IMR-90 (cell line): Measurements from ENCODE around the gene CLEC16A. TPM values are rescaled to one million over a fixed set of nuclear protein-coding genes. Genes with fewer than 3 reads are reported as not detected.
"Not testable (repeated sequence)": the region's sequence is repeated elsewhere in the genome, so short reads cannot be mapped to it uniquely, and the experiment has no call there.

Source experiments
- ATAC-seq: fragments of 200-7000 bp; cut with Tn5 transposase; 2 replicates; pipeline ENCODE4 v1.9.1; 2020; ENCODE audit warnings: low read depth, mild to moderate bottlenecking, moderate library complexity
- BruUV-seq: library from RNA; stranded (reverse); fragments of 400-500 nt; replicated peaks from 2 replicates; lab custom pipeline; 2021; lab: Mats Ljungman, UMichigan
- CTCF ChIA-PET: fragments of 300-600 bp; formaldehyde crosslinking; extraction: SDS; loops from one replicate; lab custom pipeline; 2021; ENCODE audit warnings: antibody characterized with exemption; lab: Yijun Ruan, JAX
- POLR2A ChIA-PET: fragments of 300-600 bp; sonication (Branson Sonifier 250); formaldehyde crosslinking; loops from one replicate; lab custom pipeline; 2022; ENCODE audit warnings: antibody characterized with exemption; ENCODE audit not compliant: unreplicated experiment; lab: Charles Lee
- DNase-seq: peaks from one replicate; pipeline ENCODE4 v3.0.0; 2013
- H2AFZ ChIP-seq: replicated peaks from 2 replicates; pipeline ENCODE3; 2013; ENCODE audit warnings: low read length, mild to moderate bottlenecking; ENCODE audit not compliant: poor library complexity
- H2AK5ac ChIP-seq: 2 replicates; pipeline ENCODE4 v1.6.1; 2013; ENCODE audit warnings: low read depth, low read length, inconsistent platforms
- H2AK9ac ChIP-seq: replicated peaks from 2 replicates; pipeline ENCODE3; 2013; ENCODE audit warnings: mild to moderate bottlenecking, low read depth, low read length, moderate library complexity; ENCODE audit not compliant: poor library complexity
- H2BK120ac ChIP-seq: 2 replicates; pipeline ENCODE4 v1.6.1; 2013; ENCODE audit warnings: low read depth, low read length, inconsistent platforms
- H2BK15ac ChIP-seq: 3 replicates; pipeline ENCODE4 v1.6.1; 2013; ENCODE audit warnings: low read depth, low read length, inconsistent platforms
- H2BK20ac ChIP-seq: 2 replicates; pipeline ENCODE4 v1.6.1; 2013; ENCODE audit warnings: low read depth, mild to moderate bottlenecking, inconsistent platforms, low read length, moderate library complexity
- H2BK5ac ChIP-seq: 2 replicates; pipeline ENCODE4 v1.6.1; 2013; ENCODE audit warnings: mild to moderate bottlenecking, low read depth, low read length, inconsistent platforms; ENCODE audit not compliant: poor library complexity, severe bottlenecking
- H3K14ac ChIP-seq: replicated peaks from 2 replicates; pipeline ENCODE4 v1.6.1; 2013; ENCODE audit warnings: low read depth, low read length, inconsistent platforms
- H3K18ac ChIP-seq: 2 replicates; pipeline ENCODE4 v1.6.1; 2013; ENCODE audit warnings: low read depth, low read length, control low read depth
- H3K23ac ChIP-seq: 2 replicates; pipeline ENCODE4 v1.6.1; 2013; ENCODE audit warnings: low read depth, low read length, inconsistent platforms
- H3K27ac ChIP-seq: 2 replicates; pipeline ENCODE4 v1.5.1; 2013; ENCODE audit warnings: mild to moderate bottlenecking, control low read depth, low read length; ENCODE audit not compliant: insufficient read depth
- H3K27me3 ChIP-seq: 2 replicates; pipeline ENCODE4 v1.6.1; 2013; ENCODE audit warnings: low read length; ENCODE audit not compliant: control insufficient read depth, insufficient read depth
- H3K36me3 ChIP-seq: 2 replicates; pipeline ENCODE4 v1.6.1; 2013; ENCODE audit warnings: low read length, mixed read lengths; ENCODE audit not compliant: control insufficient read depth, insufficient read depth
- H3K4ac ChIP-seq: 2 replicates; pipeline ENCODE4 v1.6.1; 2013; ENCODE audit warnings: low read depth, low read length, inconsistent platforms
- H3K4me1 ChIP-seq: 2 replicates; pipeline ENCODE4 v1.6.1; 2013; ENCODE audit warnings: low read length, mixed read lengths; ENCODE audit not compliant: control insufficient read depth, insufficient read depth
- H3K4me2 ChIP-seq: 2 replicates; pipeline ENCODE4 v1.6.1; 2013; ENCODE audit warnings: low read depth, mild to moderate bottlenecking, control low read depth, low read length, moderate library complexity
- H3K4me3 ChIP-seq: 2 replicates; pipeline ENCODE4 v1.5.1; 2013; ENCODE audit warnings: low read depth, mild to moderate bottlenecking, control low read depth, low read length, moderate library complexity; ENCODE audit not compliant: insufficient read depth
- H3K56ac ChIP-seq: 2 replicates; pipeline ENCODE4 v1.6.1; 2013; ENCODE audit warnings: low read length, inconsistent platforms; ENCODE audit not compliant: insufficient read depth; ENCODE audit errors: extremely low read depth
- H3K79me1 ChIP-seq, 2 experiments: 2 replicates each; pipeline ENCODE4 v1.6.1; 2013; ENCODE audit warnings: low read length in 2 of 2, inconsistent platforms in 1 of 2, low read depth in 1 of 2
- H3K9ac ChIP-seq: 2 replicates; pipeline ENCODE4 v1.6.1; 2013; ENCODE audit warnings: low read depth, low read length, control low read depth
- H3K9me1 ChIP-seq: 2 replicates; pipeline ENCODE4 v1.6.1; 2013; ENCODE audit warnings: low read length, inconsistent platforms; ENCODE audit not compliant: insufficient read depth
- H3K9me3 ChIP-seq: 2 replicates; pipeline ENCODE4 v1.6.1; 2013; ENCODE audit warnings: low read length; ENCODE audit not compliant: control insufficient read depth, insufficient read depth
- H4K20me1 ChIP-seq: 2 replicates; pipeline ENCODE4 v1.6.1; 2013; ENCODE audit warnings: low read length, inconsistent platforms; ENCODE audit not compliant: insufficient read depth
- H4K5ac ChIP-seq: 2 replicates; pipeline ENCODE4 v1.6.1; 2013; ENCODE audit warnings: mild to moderate bottlenecking, low read depth, low read length, control low read depth
- H4K8ac ChIP-seq, 2 experiments: 2 replicates each; pipeline ENCODE4 v1.6.1; 2013; ENCODE audit warnings: low read depth in 2 of 2, low read length in 2 of 2, control low read depth in 1 of 2, inconsistent platforms in 1 of 2
- H4K91ac ChIP-seq: 2 replicates; pipeline ENCODE4 v1.6.1; 2013; ENCODE audit warnings: low read depth, low read length, inconsistent platforms; ENCODE audit not compliant: insufficient read depth
- WGBS, 2 experiments: methylation state at CpG; one replicate each; pipeline versions ENCODE4 v1.1.5 to v1.1.7; 2013; ENCODE audit warnings: missing lambda C conversion rate in 2 of 2; ENCODE audit not compliant: insufficient read length in 1 of 2; ENCODE audit errors: extremely low coverage in 2 of 2; 5-methylcytosine and 5-hydroxymethylcytosine counted together
- dilution Hi-C: fragments of 300-500 bp; cut with HindIII; formaldehyde crosslinking; loops from one replicate; pipeline ENCODE4 v1.14.3; 2018; ENCODE audit warnings: low sequenced_read_pairs; ENCODE audit not compliant: unreplicated experiment
- in situ Hi-C: fragments of 300-500 bp; cut with MboI; formaldehyde crosslinking; loops from 3 replicates; pipeline ENCODE4 v1.14.3; 2019; ENCODE audit warnings: low sequenced_read_pairs, inconsistent platforms, mixed read lengths
- intact Hi-C: fragments of 100-400 bp; cut with micrococcal nuclease; formaldehyde crosslinking; loops from 2 replicates; pipeline ENCODE4 v1.10.0; 2022
- polyA plus RNA-seq, 3 experiments: library from polyadenylated mRNA; depleted of rRNA; stranded (reverse); fragments of >200 nt; gene quantifications; 2 replicates each; pipeline ENCODE4 v1.2.3, GENCODE V29; 2012; ENCODE audit warnings: low replicate concordance in 1 of 3
- total RNA-seq: library from RNA; depleted of rRNA; stranded (reverse); fragments of >200 nt; gene quantifications from 2 replicates; pipeline ENCODE4 v1.2.3, GENCODE V29; 2012

Gene CLEC16A
- total and polyA plus RNA-seq, 2 of the 4 experiments (the other 2 are of a cell fraction), result 15.9 to 16.5 TPM

DNA sequence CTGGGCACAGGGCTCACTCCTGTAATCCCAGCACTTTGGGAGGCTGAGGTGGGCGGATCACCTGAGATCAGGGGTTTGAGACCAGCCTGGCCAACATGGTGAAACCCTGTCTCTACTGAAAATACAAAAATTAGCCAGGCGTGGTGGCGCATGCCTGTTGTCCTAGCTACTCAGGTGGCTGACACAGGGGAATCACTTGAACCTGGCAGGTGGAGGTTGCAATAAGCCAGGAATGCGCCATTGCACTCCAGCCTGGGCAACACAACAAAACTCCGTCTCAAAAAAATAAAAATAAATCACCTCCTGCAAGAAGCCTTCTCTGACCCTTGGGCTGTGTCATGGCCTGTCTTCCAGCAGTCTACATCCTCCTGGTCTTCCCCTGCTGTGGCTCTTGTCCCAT lies 158.9 kb downstream of the CLEC16A start:
- H3K36me3 ChIP-seq, CTCF ChIA-PET, H3K4me2 ChIP-seq, H3K9ac ChIP-seq, H2AK9ac ChIP-seq, DNase-seq, H2BK5ac ChIP-seq, H4K20me1 ChIP-seq, H2AFZ ChIP-seq, H3K27me3 ChIP-seq, dilution Hi-C loops, H3K9me3 ChIP-seq, BruUV-seq, H3K4me3 ChIP-seq, H3K23ac ChIP-seq, ATAC-seq, POLR2A ChIA-PET: not testable (repeated sequence)
- peaks cover 46% of the 10 kb centered on the region for H3K9me1 ChIP-seq
- peak overlapping the region; percentile 91 for H4K91ac ChIP-seq
- H2AK5ac ChIP-seq, result peak overlapping the region; percentile 99
- H3K79me1 ChIP-seq, result peaks cover 4 to 57% of the 10 kb centered on the region in 2 experiments; a peak in 3 of 4 replicates
- peak overlapping the region; percentile 97 for H3K4ac ChIP-seq
- H3K27ac ChIP-seq, result peak overlapping the region; percentile 97
- H3K56ac ChIP-seq, result 0 out of 2 replicates have a peak overlapping the region, but pooled peaks have one; percentile 20
- peaks cover 67% of the 10 kb centered on the region for H3K4me1 ChIP-seq
- H3K14ac ChIP-seq, result peak overlapping the region; percentile 90
- H4K8ac ChIP-seq, result peak overlapping the region; percentile 63 to 66; a peak in 3 of 4 replicates
- peak overlapping the region; percentile 94 for H2BK20ac ChIP-seq
- in situ Hi-C loops, result loop anchor here (5.0 to 10.0 kb wide), 2 partner anchors 149 to 252 kb away; no protein-coding TSS in a partner anchor
- WGBS, 2 experiments, result 100% methylated on average over 1 of the region's 5 CpGs; no CpG with 5 or more reads in 1 of the 2 experiments
- peak overlapping the region; percentile 98 for H3K18ac ChIP-seq
- intact Hi-C loops, result loop anchor here (5.0 kb wide), 1 partner anchor 111 kb away; no protein-coding TSS in a partner anchor
- peak overlapping the region; percentile 95 for H4K5ac ChIP-seq
- H2BK120ac ChIP-seq, result peak overlapping the region; percentile 91
- H2BK15ac ChIP-seq, result peak overlapping the region; percentile 68; the same call in 2 of the 3 replicates
